Duodenal mucosa (tissue), 2 donors: Measurements from ENCODE around the gene DEPDC1B.
A peak's percentile ranks its signal among the peaks of the same experiment; 100 is the strongest.
"Not testable (repeated sequence)": the region's sequence is repeated elsewhere in the genome, so short reads cannot be mapped to it uniquely, and the experiment has no call there.

Experiments used
- H3K27ac ChIP-seq: one replicate; pipeline ENCODE4 v1.7.0; 2013; ENCODE audit warnings: low read depth, low read length
- H3K27me3 ChIP-seq, 2 donors: one replicate each; pipeline ENCODE4 v1.7.0; 2013; ENCODE audit warnings: low read length in 2 of 2, control low read depth in 1 of 2; ENCODE audit not compliant: insufficient read depth in 2 of 2, control insufficient read depth in 1 of 2
- H3K36me3 ChIP-seq, 2 donors: one replicate each; pipeline ENCODE4 v1.7.0; 2013; ENCODE audit warnings: low read length in 2 of 2, control low read depth in 1 of 2; ENCODE audit not compliant: insufficient read depth in 2 of 2, control insufficient read depth in 1 of 2
- H3K4me1 ChIP-seq, 2 donors: one replicate each; pipeline ENCODE4 v1.7.0; 2013; ENCODE audit warnings: low read length in 2 of 2, control low read depth in 1 of 2; ENCODE audit not compliant: insufficient read depth in 2 of 2, control insufficient read depth in 1 of 2
- H3K4me3 ChIP-seq, 2 donors: one replicate each; pipeline ENCODE4 v1.7.0; 2013; ENCODE audit warnings: low read length in 2 of 2, low read depth in 1 of 2
- H3K9ac ChIP-seq, 2 donors: one replicate each; pipeline ENCODE4 v1.7.0; 2013; ENCODE audit warnings: low read length in 2 of 2, low read depth in 1 of 2
- H3K9me3 ChIP-seq, 2 donors: one replicate each; pipeline ENCODE4 v1.7.0; 2013; ENCODE audit warnings: low read length in 2 of 2, control low read depth in 1 of 2; ENCODE audit not compliant: control insufficient read depth in 1 of 2

DEPDC1B gene

GRCh38 chr5:60700416-60700757 lies 421 bp upstream of the DEPDC1B start:
- Histone ChIP-seq H3K4me1 (peaks cover 13 to 19% of the 10 kb centered on the region in 2 donors), H3K9me3 (peaks cover 0 to under 1% of the 10 kb centered on the region in 2 donors), H3K27me3 (no peaks in the 10 kb centered on the region), H3K36me3 (no peaks in the 10 kb centered on the region), H3K4me3 (peak overlapping the region; percentile 92 to 99), H3K27ac (peak overlapping the region; percentile 59), H3K9ac (peak overlapping the region; percentile 82 to 85)

GRCh38 chr5:60699288-60699608 lies 718 bp downstream of the DEPDC1B start:
- peak overlapping the region; percentile 82 to 85 for H3K9ac ChIP-seq

GRCh38 chr5:60698336-60698735 lies 1.6 kb downstream of the DEPDC1B start:
- Histone ChIP-seq H3K4me3 (no peak overlapping the region), H3K9ac (no peak overlapping the region), H3K4me1 (peaks cover 13 to 19% of the 10 kb centered on the region in 2 donors), H3K27me3 (no peaks in the 10 kb centered on the region), H3K27ac (no peak overlapping the region), H3K9me3 (peaks cover 0 to 3% of the 10 kb centered on the region in 2 donors), H3K36me3 (no peaks in the 10 kb centered on the region)

More at GRCh38 chr5:60699288-60699608, 718 bp downstream of the DEPDC1B start:
- Histone ChIP-seq H3K36me3 (no peaks in the 10 kb centered on the region), H3K27ac (no peak overlapping the region), H3K4me1 (peaks cover 13 to 19% of the 10 kb centered on the region in 2 donors), H3K9me3 (peaks cover 0 to 3% of the 10 kb centered on the region in 2 donors), H3K4me3 (peak overlapping the region; percentile 92 to 99), H3K27me3 (no peaks in the 10 kb centered on the region)

- Histone ChIP-seq H3K27me3 (no peaks in the 10 kb centered on the region), H3K4me3 (no peak overlapping the region), H3K36me3 (no peaks in the 10 kb centered on the region), H3K9ac (no peak overlapping the region), H3K27ac (no peak overlapping the region), H3K9me3 (peaks cover 0 to 2% of the 10 kb centered on the region in 2 donors), H3K4me1 (no peaks in the 10 kb centered on the region)
These were observed 9.6 kb downstream of the DEPDC1B start for GRCh38 chr5:60690326-60690725.

GRCh38 chr5:60688980-60689379 lies 11.0 kb downstream of the DEPDC1B start:
- H3K9ac ChIP-seq = no peak overlapping the region
- no peak overlapping the region for H3K27ac ChIP-seq
- H3K4me3 ChIP-seq = no peak overlapping the region
- H3K9me3 ChIP-seq = no peaks in the 10 kb centered on the region
- peaks cover 0 to 4% of the 10 kb centered on the region in 2 donors for H3K36me3 ChIP-seq
- H3K27me3 ChIP-seq = no peaks in the 10 kb centered on the region
- no peaks in the 10 kb centered on the region for H3K4me1 ChIP-seq

GRCh38 chr5:60687927-60688720 lies 11.8 kb downstream of the DEPDC1B start:
- H3K9ac ChIP-seq = no peak overlapping the region
- no peaks in the 10 kb centered on the region for H3K9me3 ChIP-seq
- H3K27me3 ChIP-seq = no peaks in the 10 kb centered on the region
- peaks cover 0 to 4% of the 10 kb centered on the region in 2 donors for H3K36me3 ChIP-seq
- no peak overlapping the region for H3K27ac ChIP-seq
- no peaks in the 10 kb centered on the region for H3K4me1 ChIP-seq
- H3K4me3 ChIP-seq = no peak overlapping the region

GRCh38 chr5:60686157-60686556 lies 13.8 kb downstream of the DEPDC1B start:
- Histone ChIP-seq H3K27ac (no peak overlapping the region), H3K27me3 (no peaks in the 10 kb centered on the region), H3K4me3 (no peak overlapping the region), H3K9ac (no peak overlapping the region), H3K36me3 (peaks cover 0 to 4% of the 10 kb centered on the region in 2 donors), H3K4me1 (no peaks in the 10 kb centered on the region), H3K9me3 (no peaks in the 10 kb centered on the region)

- Histone ChIP-seq H3K4me3 (no peak overlapping the region), H3K27ac (no peak overlapping the region), H3K9ac (no peak overlapping the region), H3K27me3 (no peaks in the 10 kb centered on the region), H3K36me3 (peaks cover 0 to 4% of the 10 kb centered on the region in 2 donors), H3K9me3 (no peaks in the 10 kb centered on the region), H3K4me1 (no peaks in the 10 kb centered on the region)
These were observed 14.3 kb downstream of the DEPDC1B start for GRCh38 chr5:60685700-60686099.

- Histone ChIP-seq H3K9me3 (no peaks in the 10 kb centered on the region), H3K4me1 (no peaks in the 10 kb centered on the region), H3K27ac (no peak overlapping the region), H3K27me3 (no peaks in the 10 kb centered on the region), H3K36me3 (peaks cover 0 to 4% of the 10 kb centered on the region in 2 donors), H3K4me3 (no peak overlapping the region), H3K9ac (no peak overlapping the region)
These were observed 14.9 kb downstream of the DEPDC1B start for GRCh38 chr5:60685028-60685427.

- not testable (repeated sequence) for H3K9ac ChIP-seq, H3K27me3 ChIP-seq, H3K27ac ChIP-seq, H3K9me3 ChIP-seq, H3K36me3 ChIP-seq, H3K4me3 ChIP-seq, H3K4me1 ChIP-seq
These were observed 18.0 kb downstream of the DEPDC1B start for GRCh38 chr5:60682007-60682406.
